ENCODE data around the gene OGDH. TPM values are rescaled to one million over a fixed set of nuclear protein-coding genes. Genes with fewer than 3 reads are reported as not detected.

OGDH gene
- polyA plus RNA-seq, 5 donors = 40.6 to 58.8 (median 53.7) TPM

- DNase-seq = no peak
Measured at GRCh38 chr7:44617225-44617890, 10.9 kb downstream of the OGDH start.

- no peak for DNase-seq
Measured at GRCh38 chr7:44618045-44618444, 11.6 kb downstream of the OGDH start.

GRCh38 chr7:44618753-44619152 lies 12.3 kb downstream of the OGDH start:
- DNase-seq = no peak

GRCh38 chr7:44621034-44621749 lies 14.8 kb downstream of the OGDH start:
- no peak for DNase-seq

- DNase-seq = no peak
Measured at GRCh38 chr7:44621750-44622103, 15.3 kb downstream of the OGDH start.

- no peak for DNase-seq
Measured at GRCh38 chr7:44622342-44623151, 16.1 kb downstream of the OGDH start.

- no peak for DNase-seq
Measured at GRCh38 chr7:44624318-44624717, 17.9 kb downstream of the OGDH start.

GRCh38 chr7:44625526-44626471 lies 19.4 kb downstream of the OGDH start:
- no peak for DNase-seq

- DNase-seq = no peak
Measured at GRCh38 chr7:44626620-44627019, 20.2 kb downstream of the OGDH start.

- no peak for DNase-seq
Measured at GRCh38 chr7:44629829-44630522, 23.5 kb downstream of the OGDH start.

- no peak for DNase-seq
Measured at GRCh38 chr7:44630792-44631457, 24.5 kb downstream of the OGDH start.

GRCh38 chr7:44631458-44632115 lies 25.2 kb downstream of the OGDH start:
- no peak for DNase-seq

- DNase-seq = no peak
Measured at GRCh38 chr7:44632196-44632595, 25.8 kb downstream of the OGDH start.

GRCh38 chr7:44633254-44634186 lies 27.1 kb downstream of the OGDH start:
- DNase-seq = no peak

GRCh38 chr7:44634187-44634838 lies 27.9 kb downstream of the OGDH start:
- DNase-seq = no peak

- no peak for DNase-seq
Measured at GRCh38 chr7:44634839-44635591, 28.6 kb downstream of the OGDH start.

GRCh38 chr7:44636041-44636584 lies 29.7 kb downstream of the OGDH start:
- no peak for DNase-seq
